Smooth muscle cell (in vitro differentiated cells): ENCODE measurements around the gene LIMS3. TPM values are rescaled to one million over a fixed set of nuclear protein-coding genes. Genes with fewer than 3 reads are reported as not detected.
"Not testable (repeated sequence)": the region's sequence is repeated elsewhere in the genome, so short reads cannot be mapped to it uniquely, and the experiment has no call there.

Experiments used
- DNase-seq: peaks from one replicate; lab custom pipeline; 2025; ENCODE audit not compliant: unreplicated experiment; lab: John Stamatoyannopoulos, UW
- H2AFZ ChIP-seq: fragments of 200-600 bp; sonication (generic); 2 replicates; pipeline ENCODE4 v1.6.0; 2016; ENCODE audit warnings: antibody characterized with exemption, low read depth, mild to moderate bottlenecking
- H3F3A ChIP-seq: fragments of 200-600 bp; sonication (generic); 2 replicates; pipeline ENCODE4 v1.6.0; 2017; ENCODE audit warnings: antibody characterized with exemption, low read depth
- H3K27ac ChIP-seq: fragments of 200-600 bp; sonication (generic); 2 replicates; pipeline ENCODE4 v1.5.1; 2016; ENCODE audit warnings: low read depth, mild to moderate bottlenecking
- H3K27me3 ChIP-seq: fragments of 200-600 bp; sonication (generic); 2 replicates; pipeline ENCODE4 v1.6.1; 2016; ENCODE audit warnings: low read depth, mild to moderate bottlenecking
- H3K36me3 ChIP-seq: fragments of 200-600 bp; sonication (generic); 2 replicates; pipeline ENCODE4 v1.5.1; 2016; ENCODE audit warnings: low read depth
- H3K4me1 ChIP-seq: fragments of 200-600 bp; sonication (generic); 2 replicates; pipeline ENCODE4 v1.5.1; 2016; ENCODE audit warnings: low read depth
- H3K4me2 ChIP-seq: fragments of 200-600 bp; sonication (generic); 2 replicates; pipeline ENCODE4 v1.6.0; 2016; ENCODE audit warnings: mild to moderate bottlenecking
- H3K4me3 ChIP-seq: fragments of 200-600 bp; sonication (generic); 2 replicates; pipeline ENCODE4 v1.5.1; 2016; ENCODE audit warnings: mild to moderate bottlenecking
- H3K79me2 ChIP-seq: fragments of 200-600 bp; sonication (generic); 2 replicates; pipeline ENCODE4 v1.6.0; 2016; ENCODE audit warnings: low read depth, mild to moderate bottlenecking
- H3K9ac ChIP-seq: fragments of 200-600 bp; sonication (generic); 2 replicates; pipeline ENCODE4 v1.6.0; 2016; ENCODE audit warnings: low read depth
- H3K9me3 ChIP-seq: fragments of 200-600 bp; sonication (generic); replicated peaks from 2 replicates; pipeline ENCODE4 v1.5.1; 2016; ENCODE audit warnings: low read depth
- H4K20me1 ChIP-seq: fragments of 200-600 bp; sonication (generic); 2 replicates; pipeline ENCODE4 v1.6.0; 2016; ENCODE audit warnings: low read depth
- WGBS: methylation state at CpG from one replicate; pipeline ENCODE4 v1.1.7; 2016; ENCODE audit warnings: low lambda C conversion rate; 5-methylcytosine and 5-hydroxymethylcytosine counted together
- polyA plus RNA-seq: library from polyadenylated mRNA; unstranded; fragments of >200 nt; fragmentation: Nextera tagmentation; extraction: Ambion mirVana; gene quantifications from 2 replicates; pipeline ENCODE4 v1.2.1, GENCODE V29; 2016
- total RNA-seq: library from RNA; depleted of rRNA; stranded (reverse); fragments of >200 nt; gene quantifications from 2 replicates; pipeline ENCODE4 v1.2.3, GENCODE V29; 2014

LIMS3 gene
- total and polyA plus RNA-seq, 2 experiments from 2014 or later = 6.2 to 7.7 TPM

DNA sequence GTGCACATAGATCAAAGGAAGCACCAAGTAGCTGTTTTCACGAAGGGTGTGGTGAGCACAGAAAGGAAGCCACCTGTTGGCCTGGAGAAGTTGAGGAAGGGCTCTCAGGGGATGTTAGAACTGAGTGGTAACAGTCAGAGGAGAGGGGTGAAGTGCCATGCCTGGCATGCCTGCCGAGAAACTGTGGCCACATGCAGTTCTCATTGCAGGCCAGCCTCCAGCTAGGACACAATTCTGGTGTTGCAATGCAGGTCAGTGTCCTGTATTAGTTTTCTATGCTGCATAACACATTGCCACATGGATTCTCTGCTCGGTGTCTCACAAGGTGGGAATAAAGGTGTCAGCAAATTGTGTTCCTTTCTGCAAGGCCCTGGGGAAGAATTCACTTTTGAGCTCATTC is 46.9 kb downstream of the LIMS3 start:
- WGBS = no CpG with 5 or more reads among the region's 3 CpGs
- not testable (repeated sequence) for H3K27me3 ChIP-seq, H3K36me3 ChIP-seq, H3K27ac ChIP-seq, H3F3A ChIP-seq, H3K4me3 ChIP-seq, H4K20me1 ChIP-seq, H3K79me2 ChIP-seq, H3K4me1 ChIP-seq, DNase-seq, H3K4me2 ChIP-seq, H2AFZ ChIP-seq, H3K9me3 ChIP-seq, H3K9ac ChIP-seq

DNA sequence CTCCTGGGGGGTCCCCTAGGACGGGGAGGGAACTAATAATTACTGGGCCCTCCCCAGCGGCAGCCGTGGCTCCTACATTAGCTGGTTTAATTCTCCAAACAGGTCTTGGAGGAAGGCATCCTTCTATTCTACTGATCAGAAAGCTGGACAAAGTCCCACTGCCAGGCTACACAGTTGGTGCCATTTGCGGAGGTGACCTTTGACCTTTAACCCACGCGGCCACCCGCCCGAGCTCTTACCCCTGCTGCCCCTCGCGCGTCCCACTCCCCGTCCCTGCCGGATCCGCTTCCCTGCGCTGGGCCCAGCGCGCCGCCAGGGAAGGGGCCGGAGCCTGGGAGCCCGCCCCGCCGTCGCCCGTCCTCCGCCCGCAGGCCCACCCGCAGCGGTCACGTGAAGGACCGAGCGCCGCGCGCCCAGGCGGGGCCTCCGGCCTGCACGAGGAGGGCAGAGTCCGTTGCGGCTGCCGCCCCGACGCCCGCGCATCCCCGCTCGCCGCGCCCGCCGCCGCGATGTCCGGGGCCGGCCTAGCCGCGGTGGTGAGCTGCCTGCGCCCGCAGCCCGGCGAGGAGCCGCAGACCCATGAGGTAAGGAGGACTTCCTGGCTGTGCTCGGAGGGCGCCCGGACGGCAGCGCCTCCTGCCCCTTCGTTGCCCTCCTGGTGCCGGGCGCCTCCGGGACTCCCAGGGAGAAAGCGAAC is 48.9 kb downstream of the LIMS3 start:
- H3K4me1 ChIP-seq, H3F3A ChIP-seq: not testable (repeated sequence)
- WGBS = no CpG with 5 or more reads among the region's 71 CpGs

DNA sequence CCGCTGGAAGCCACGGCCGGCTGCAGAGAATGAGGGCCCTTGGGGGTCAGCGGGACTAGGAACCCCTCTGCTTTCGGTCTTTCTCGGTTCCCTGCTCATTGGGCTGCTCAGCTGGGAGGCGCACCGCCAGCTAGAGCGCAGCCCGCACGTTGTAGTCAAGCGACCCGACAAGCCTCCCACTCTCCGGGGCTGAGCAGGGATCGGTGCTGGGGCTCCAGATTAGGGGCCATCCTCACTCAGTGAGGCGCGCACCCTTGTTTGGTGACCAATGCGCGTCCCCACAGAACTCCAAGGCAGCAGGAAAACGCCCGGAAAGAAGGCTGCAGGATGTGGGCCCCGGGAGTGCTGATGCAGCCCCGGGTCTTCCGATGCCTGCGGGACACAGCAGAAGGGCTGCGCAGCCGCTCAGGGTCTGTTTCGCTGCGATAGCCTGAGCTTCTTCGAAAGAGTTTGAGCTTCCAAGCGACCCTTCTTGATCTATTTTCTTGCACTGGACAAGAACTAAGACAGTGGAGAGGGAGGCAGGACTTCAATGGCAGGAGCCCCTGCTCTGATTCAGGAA is 49.6 kb downstream of the LIMS3 start:
- not testable (repeated sequence) for H3K9me3 ChIP-seq, H3K4me2 ChIP-seq, H3F3A ChIP-seq, H2AFZ ChIP-seq, H3K27me3 ChIP-seq, H4K20me1 ChIP-seq, H3K4me3 ChIP-seq, H3K79me2 ChIP-seq, H3K4me1 ChIP-seq, H3K9ac ChIP-seq, H3K27ac ChIP-seq, DNase-seq, H3K36me3 ChIP-seq
- no CpG with 5 or more reads among the region's 31 CpGs for WGBS

More for the DNA sequence above, 48.9 kb downstream of the LIMS3 start:
- H3K9me3 ChIP-seq, H3K27me3 ChIP-seq, H3K4me3 ChIP-seq, H3K27ac ChIP-seq, H3K9ac ChIP-seq, H3K36me3 ChIP-seq, H2AFZ ChIP-seq, H4K20me1 ChIP-seq, H3K4me2 ChIP-seq, DNase-seq, H3K79me2 ChIP-seq: not testable (repeated sequence)

DNA sequence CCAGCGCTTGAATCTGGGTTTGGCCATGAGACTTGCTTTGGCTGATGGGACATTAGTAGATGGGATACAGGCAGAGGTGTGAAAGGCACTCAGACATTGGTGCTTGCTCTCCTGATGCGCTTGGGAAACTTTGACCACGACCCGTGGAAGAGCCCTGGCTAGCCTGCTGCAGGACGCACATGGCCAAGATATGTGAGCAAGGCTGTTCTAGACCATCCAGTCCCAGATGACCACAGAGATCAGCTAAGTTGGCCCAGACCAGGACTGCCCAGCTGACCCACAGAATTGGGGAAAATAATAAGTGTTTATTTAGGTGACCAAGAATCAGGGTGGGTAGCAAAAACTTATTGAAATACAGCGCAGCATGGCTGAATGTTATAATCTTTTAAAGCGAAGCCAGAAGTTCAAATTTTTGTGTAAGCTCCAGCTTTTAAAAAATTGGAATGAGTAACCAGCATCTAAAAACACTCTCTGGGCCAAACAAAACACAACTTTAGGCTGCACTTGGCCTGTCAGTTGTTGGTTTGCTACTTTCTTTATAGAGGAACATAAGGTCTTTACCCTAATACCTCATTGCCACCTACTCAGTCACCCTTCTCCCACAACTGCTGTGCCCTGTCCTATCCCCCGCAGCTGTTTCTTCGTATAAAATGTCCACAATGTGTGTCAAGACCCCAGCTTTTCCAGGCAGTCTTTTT is 51.8 kb downstream of the LIMS3 start:
- WGBS = no CpG with 5 or more reads among the region's 9 CpGs
- not testable (repeated sequence) for H3K4me3 ChIP-seq, H3K36me3 ChIP-seq, H3F3A ChIP-seq, H4K20me1 ChIP-seq, H3K27ac ChIP-seq, H2AFZ ChIP-seq, H3K27me3 ChIP-seq, H3K9me3 ChIP-seq, H3K4me2 ChIP-seq, H3K4me1 ChIP-seq, H3K79me2 ChIP-seq, DNase-seq, H3K9ac ChIP-seq

DNA sequence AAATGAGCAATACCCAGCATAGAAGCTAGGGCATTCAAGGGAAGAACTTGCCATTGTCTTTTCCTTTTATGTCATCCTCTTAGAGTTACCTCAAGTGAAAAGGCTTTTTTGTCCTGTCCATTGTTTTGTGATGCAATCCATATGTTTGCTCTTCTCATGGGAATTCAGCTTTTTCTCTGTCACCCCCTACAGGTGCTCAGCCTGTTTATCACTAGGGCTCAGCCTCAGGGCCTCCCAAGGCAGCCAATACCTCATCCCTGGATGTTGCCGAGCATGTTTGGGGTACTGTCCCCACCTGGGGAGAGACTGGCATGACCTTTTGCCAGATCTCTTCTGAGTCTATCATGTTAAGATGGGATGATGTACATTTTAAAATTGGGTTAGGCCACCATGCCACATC is 65.5 kb downstream of the LIMS3 start:
- H3K36me3 ChIP-seq, DNase-seq, H3K9ac ChIP-seq, H3K4me1 ChIP-seq, H3K27ac ChIP-seq, H3F3A ChIP-seq, H3K79me2 ChIP-seq, H3K9me3 ChIP-seq, H3K4me3 ChIP-seq, H3K27me3 ChIP-seq, H3K4me2 ChIP-seq, H2AFZ ChIP-seq, H4K20me1 ChIP-seq: not testable (repeated sequence)
- no CpG with 5 or more reads among the region's 1 CpG for WGBS

DNA sequence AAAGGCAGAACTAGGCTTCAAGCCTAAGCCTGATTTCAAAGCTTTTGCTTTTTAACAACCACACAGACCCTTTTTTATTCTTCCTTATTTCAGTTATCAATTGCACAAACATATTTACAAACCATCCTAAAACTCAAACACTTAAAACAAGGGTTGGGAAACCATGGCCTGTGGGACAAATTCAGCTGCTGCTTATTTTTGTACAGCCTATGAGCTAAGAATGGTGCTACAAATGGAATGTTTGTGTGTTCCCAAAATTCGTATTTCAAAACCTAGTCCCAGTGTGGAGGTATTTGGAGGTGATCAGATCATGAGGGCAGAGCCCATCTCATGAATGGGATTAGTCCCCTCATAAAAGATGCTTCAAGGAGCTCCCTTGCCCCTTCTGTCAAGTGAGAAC is 67.0 kb downstream of the LIMS3 start:
- H3K4me1 ChIP-seq, H3K9ac ChIP-seq, H3K79me2 ChIP-seq, DNase-seq, H3K27me3 ChIP-seq, H2AFZ ChIP-seq, H4K20me1 ChIP-seq, H3K36me3 ChIP-seq, H3K9me3 ChIP-seq, H3K4me3 ChIP-seq, H3K27ac ChIP-seq, H3F3A ChIP-seq, H3K4me2 ChIP-seq: not testable (repeated sequence)
- no CpG with 5 or more reads among the region's 1 CpG for WGBS

DNA sequence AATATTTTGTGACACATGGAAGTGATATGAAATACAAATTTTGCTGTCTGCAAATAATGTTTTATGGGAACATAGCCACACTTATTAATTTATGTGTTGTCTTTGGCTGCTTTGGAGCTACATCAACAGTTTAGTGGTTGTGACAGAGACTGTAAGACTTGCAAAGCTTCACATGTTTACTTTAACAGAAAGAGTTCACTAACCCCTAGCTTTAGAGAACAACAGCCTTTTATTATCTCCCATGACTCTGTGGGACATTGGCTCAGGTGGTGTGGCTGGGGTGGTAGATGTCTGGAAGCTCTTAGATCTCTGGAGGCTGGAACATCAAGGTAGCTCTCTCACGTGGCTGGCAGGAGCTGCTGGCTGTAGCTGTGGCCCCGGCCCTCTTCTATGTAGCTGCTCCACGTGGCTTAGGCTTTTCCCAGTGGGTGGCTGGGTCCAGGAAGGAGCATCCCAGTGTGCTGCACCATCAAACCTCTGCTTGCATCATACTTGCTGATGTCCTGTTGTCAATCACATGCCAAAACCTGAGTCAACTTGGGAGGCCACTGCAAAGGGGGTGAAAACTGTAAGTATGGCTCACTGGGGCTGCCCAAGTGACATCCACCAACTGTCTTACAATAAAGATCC is 67.7 kb downstream of the LIMS3 start:
- WGBS = no CpG with 5 or more reads among the region's 3 CpGs
- H3K27me3 ChIP-seq, DNase-seq, H3K9ac ChIP-seq, H3K79me2 ChIP-seq, H3K36me3 ChIP-seq, H3K4me1 ChIP-seq, H3K4me2 ChIP-seq, H4K20me1 ChIP-seq, H2AFZ ChIP-seq, H3F3A ChIP-seq, H3K9me3 ChIP-seq, H3K27ac ChIP-seq, H3K4me3 ChIP-seq: not testable (repeated sequence)

DNA sequence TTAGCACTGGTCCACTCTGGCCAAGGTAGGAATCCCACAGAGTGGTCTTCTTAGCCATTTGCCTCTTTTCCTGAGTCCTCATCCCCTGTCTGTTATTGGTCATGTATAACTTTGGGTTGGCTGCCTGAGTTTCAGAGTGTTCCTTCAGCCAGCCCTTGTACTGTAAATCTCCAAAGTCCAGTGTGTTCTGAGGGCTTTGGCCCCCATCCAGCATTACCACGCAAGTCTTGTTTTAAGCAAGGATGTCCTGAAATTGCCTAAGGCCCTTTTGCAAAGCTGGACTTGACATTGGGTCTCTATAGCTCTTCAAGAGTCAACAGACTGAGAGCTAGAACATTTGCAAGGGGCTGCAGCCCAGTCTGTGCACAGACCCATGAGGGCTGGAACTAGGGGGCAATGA is 68.4 kb downstream of the LIMS3 start:
- DNase-seq, H2AFZ ChIP-seq, H3K36me3 ChIP-seq, H3K4me2 ChIP-seq, H3K4me1 ChIP-seq, H3K27ac ChIP-seq, H3K9me3 ChIP-seq, H3K79me2 ChIP-seq, H3K9ac ChIP-seq, H4K20me1 ChIP-seq, H3K27me3 ChIP-seq, H3K4me3 ChIP-seq, H3F3A ChIP-seq: not testable (repeated sequence)
- no CpG with 5 or more reads among the region's 1 CpG for WGBS
